ENCODE data around the gene NSL1. TPM values are rescaled to one million over a fixed set of nuclear protein-coding genes. Genes with fewer than 3 reads are reported as not detected.

NSL1 gene
- total and polyA plus RNA-seq, 8 donors, result 10.2 to 170 (median 28.7) TPM

GRCh38 chr1:212701910-212702309 is 89.7 kb downstream of the NSL1 start:
- 27 to 57% (median 35%) methylated on average over 1 of the region's 1 CpG for WGBS, 5 donors
- intact Hi-C loops (cut with DNase I; ENCODE audit: low total_unique reads), result no loop called here
- DNase-seq, result no peak
- peaks cover 26 to 40% (median 34%) of the 10 kb centered on the region in 4 donors for H3K4me1 ChIP-seq
- no peak overlapping the region for H3K27ac ChIP-seq
- no peak overlapping the region for H3K4me3 ChIP-seq
- no peak for TF ChIP-seq POLR2A (IDR thresholded peaks at IDR 0.05)
- no peak for TF ChIP-seq POLR2AphosphoS5 (IDR thresholded peaks at IDR 0.05)
- no peak for TF ChIP-seq EP300 (IDR thresholded peaks at IDR 0.05)
- no peak for TF ChIP-seq CTCF (IDR thresholded peaks at IDR 0.05)
- H3K9me3 ChIP-seq, result no peaks in the 10 kb centered on the region
- H3K27me3 ChIP-seq, result peaks cover 0 to 25% (median 18%) of the 10 kb centered on the region in 3 donors
- H3K36me3 ChIP-seq, result no peaks in the 10 kb centered on the region

- Histone ChIP-seq H3K27me3 (peaks cover 0 to 32% (median 18%) of the 10 kb centered on the region in 3 donors), H3K9me3 (no peaks in the 10 kb centered on the region), H3K4me3 (peak overlapping the region; percentile 51 to 73 (median 58)), H3K4me1 (peaks cover 26 to 40% (median 34%) of the 10 kb centered on the region in 4 donors), H3K36me3 (no peaks in the 10 kb centered on the region), H3K27ac (peak overlapping the region; percentile 39 to 83 (median 78))
- peak; percentile 39 to 79 for DNase-seq
- intact Hi-C loops (cut with DNase I; ENCODE audit: low total_unique reads), result no loop called here
- WGBS, 5 donors, result 5 to 8% (median 5%) methylated on average over 27 of the region's 27 CpGs
- TF ChIP-seq POLR2AphosphoS5 (IDR thresholded peaks at IDR 0.05), result no peak
- no peak for TF ChIP-seq POLR2A (IDR thresholded peaks at IDR 0.05)
- no peak for TF ChIP-seq EP300 (IDR thresholded peaks at IDR 0.05)
- TF ChIP-seq CTCF (IDR thresholded peaks at IDR 0.05), result no peak
These were observed 90.4 kb downstream of the NSL1 start for GRCh38 chr1:212700892-212701819.

- H3K27ac ChIP-seq, result peak overlapping the region; percentile 39 to 83 (median 78)
- WGBS, 5 donors, result 0 to 1% (median 1%) methylated on average over 29 to 56 of the region's 56 CpGs
- peak; percentile 27 to 63 for DNase-seq
- peaks cover 0 to 40% (median 18%) of the 10 kb centered on the region in 3 donors for H3K27me3 ChIP-seq
- H3K4me1 ChIP-seq, result peaks cover 26 to 40% (median 34%) of the 10 kb centered on the region in 4 donors
- H3K9me3 ChIP-seq, result no peaks in the 10 kb centered on the region
- TF ChIP-seq EP300 (IDR thresholded peaks at IDR 0.05) (no peak), POLR2AphosphoS5 (IDR thresholded peaks at IDR 0.05) (peak in 2 of 3 donors; percentile 13 to 30)
- H3K36me3 ChIP-seq, result no peaks in the 10 kb centered on the region
- H3K4me3 ChIP-seq, result peak overlapping the region; percentile 51 to 73 (median 58)
- intact Hi-C loops (cut with DNase I; ENCODE audit: low total_unique reads), result no loop called here
These were observed 91.2 kb downstream of the NSL1 start for GRCh38 chr1:212700223-212700891.

- H3K36me3 ChIP-seq, result no peaks in the 10 kb centered on the region
- TF ChIP-seq CTCF (IDR thresholded peaks at IDR 0.05), result no peak
- TF ChIP-seq EP300 (IDR thresholded peaks at IDR 0.05), result no peak
- no peak for TF ChIP-seq POLR2A (IDR thresholded peaks at IDR 0.05)
- no peak for TF ChIP-seq POLR2AphosphoS5 (IDR thresholded peaks at IDR 0.05)
- intact Hi-C loops (cut with DNase I; ENCODE audit: low total_unique reads), result no loop called here
- peak within 1 kb of the TSS; percentile 51 to 73 (median 58) for H3K4me3 ChIP-seq
- H3K9me3 ChIP-seq, result no peaks in the 10 kb centered on the region
- H3K27ac ChIP-seq, result peak within 1 kb of the TSS; percentile 58 to 83 (median 78)
- 0 to 1% (median 1%) methylated on average over 11 to 79 of the region's 79 CpGs for WGBS, 5 donors
- peak; percentile 37 to 78 for DNase-seq
- peaks cover 0 to 45% (median 18%) of the 10 kb centered on the region in 3 donors for H3K27me3 ChIP-seq
- H3K4me1 ChIP-seq, result peaks cover 26 to 40% (median 34%) of the 10 kb centered on the region in 4 donors
These were observed 91.9 kb downstream of the NSL1 start, which contains the start of gene BATF3 for GRCh38 chr1:212699625-212700222. Gene BATF3, minus strand, starts transcription at chr1:212699840. Its CDS starts 78 bp downstream, at chr1:212699762.

All from stomach (tissue), 9 donors.